ENCODE results near the gene TRIM66. TPM values are rescaled to one million over a fixed set of nuclear protein-coding genes. Genes with fewer than 3 reads are reported as not detected.
"Not testable (repeated sequence)": the region's sequence is repeated elsewhere in the genome, so short reads cannot be mapped to it uniquely, and the experiment has no call there.

The TRIM66 gene
- total RNA-seq, 2 donors from 2014 or later, result 11.2 to 37.2 TPM

GRCh38 chr11:8674859-8675258 lies 7.6 kb downstream of the TRIM66 start:
- TF ChIP-seq POLR2A (IDR thresholded peaks at IDR 0.05), result no peak
- intact Hi-C loops (cut with DNase I), result no loop called here
- Histone ChIP-seq H3K27me3 (no peaks in the 10 kb centered on the region), H3K9me3 (no peaks in the 10 kb centered on the region), H3K36me3 (replicated peaks in 1 of 2; ENCODE audit: insufficient read depth in 1 of 2, low read depth in 2 of 2) (peaks cover 0 to 5% of the 10 kb centered on the region in 2 donors), H3K4me1 (peaks cover 11% of the 10 kb centered on the region), H3K27ac (no peak overlapping the region), H3K4me3 (no peak overlapping the region)
- DNase-seq (no peak), ATAC-seq (no peak)
- WGBS, 2 donors, result 72 to 78% methylated on average over 2 of the region's 2 CpGs

GRCh38 chr11:8672346-8672745 lies 10.1 kb downstream of the TRIM66 start:
- 94 to 100% methylated on average over 2 of the region's 2 CpGs for WGBS, 2 donors
- peaks cover 0 to 3% of the 10 kb centered on the region in 2 donors for H3K36me3 ChIP-seq (replicated peaks in 1 of 2; ENCODE audit: insufficient read depth in 1 of 2, low read depth in 2 of 2)
- intact Hi-C loops (cut with DNase I), result no loop called here
- peaks cover 11% of the 10 kb centered on the region for H3K4me1 ChIP-seq
- no peaks in the 10 kb centered on the region for H3K9me3 ChIP-seq
- ATAC-seq (no peak), DNase-seq (no peak)
- TF ChIP-seq CTCF (IDR thresholded peaks at IDR 0.05) (no peak), POLR2A (IDR thresholded peaks at IDR 0.05) (no peak)
- peak overlapping the region in 2 of 4 donors; percentile 30 to 63 for H3K27ac ChIP-seq
- no peaks in the 10 kb centered on the region for H3K27me3 ChIP-seq
- no peak overlapping the region for H3K4me3 ChIP-seq

- H3K36me3 ChIP-seq (replicated peaks in 1 of 2; ENCODE audit: insufficient read depth in 1 of 2, low read depth in 2 of 2), result peaks cover 0 to 3% of the 10 kb centered on the region in 2 donors
- no peaks in the 10 kb centered on the region for H3K27me3 ChIP-seq
- intact Hi-C loops (cut with DNase I), result no loop called here
- WGBS, 2 donors, result 0 to 21% methylated on average over 1 of the region's 1 CpG
- H3K27ac ChIP-seq, result peak overlapping the region; percentile 23 to 63 (median 28)
- H3K4me3 ChIP-seq, result no peak overlapping the region
- H3K4me1 ChIP-seq, result peaks cover 11% of the 10 kb centered on the region
- ATAC-seq, result peak; percentile 48
- no peaks in the 10 kb centered on the region for H3K9me3 ChIP-seq
- DNase-seq, result peak; percentile 51 to 76 (median 73)
- TF ChIP-seq CTCF (IDR thresholded peaks at IDR 0.05), result no peak
- TF ChIP-seq POLR2A (IDR thresholded peaks at IDR 0.05), result no peak
These were observed 10.8 kb downstream of the TRIM66 start for GRCh38 chr11:8671651-8672062.

- intact Hi-C loops (cut with DNase I), result no loop called here
- H3K4me1 ChIP-seq, result peaks cover 11% of the 10 kb centered on the region
- H3K4me3 ChIP-seq, result no peak overlapping the region
- WGBS, 2 donors, result 54 to 68% methylated on average over 4 of the region's 4 CpGs
- TF ChIP-seq CTCF (IDR thresholded peaks at IDR 0.05) (no peak), POLR2A (IDR thresholded peaks at IDR 0.05) (no peak)
- DNase-seq, result peak in 3 of 4 donors; percentile 30 to 51 (median 30)
- no peaks in the 10 kb centered on the region for H3K9me3 ChIP-seq
- no peaks in the 10 kb centered on the region for H3K27me3 ChIP-seq
- H3K27ac ChIP-seq, result peak overlapping the region in 3 of 4 donors; percentile 27 to 63 (median 30)
- peak; percentile 70 for ATAC-seq
- H3K36me3 ChIP-seq (replicated peaks in 1 of 2; ENCODE audit: insufficient read depth in 1 of 2, low read depth in 2 of 2), result peaks cover 0 to 3% of the 10 kb centered on the region in 2 donors
These were observed 11.3 kb downstream of the TRIM66 start for GRCh38 chr11:8671193-8671612.

GRCh38 chr11:8670081-8670480 lies 12.4 kb downstream of the TRIM66 start:
- intact Hi-C loops (cut with DNase I); H3K27ac ChIP-seq: not testable (repeated sequence)

GRCh38 chr11:8665222-8665621 lies 17.2 kb downstream of the TRIM66 start:
- intact Hi-C loops (cut with DNase I), result no loop called here
- Histone ChIP-seq H3K4me1 (no peaks in the 10 kb centered on the region), H3K27ac (no peak overlapping the region), H3K9me3 (no peaks in the 10 kb centered on the region), H3K4me3 (no peak overlapping the region), H3K27me3 (no peaks in the 10 kb centered on the region), H3K36me3 (replicated peaks in 1 of 2; ENCODE audit: insufficient read depth in 1 of 2, low read depth in 2 of 2) (no peaks in the 10 kb centered on the region)
- 72 to 86% methylated on average over 1 of the region's 1 CpG for WGBS, 2 donors
- DNase-seq, result no peak
- ATAC-seq, result no peak
- TF ChIP-seq POLR2A (IDR thresholded peaks at IDR 0.05) (no peak), CTCF (IDR thresholded peaks at IDR 0.05) (no peak)

More at GRCh38 chr11:8670081-8670480, 12.4 kb downstream of the TRIM66 start:
- H3K9me3 ChIP-seq; ATAC-seq; H3K36me3 ChIP-seq (replicated peaks in 1 of 2; ENCODE audit: insufficient read depth in 1 of 2, low read depth in 2 of 2); H3K4me3 ChIP-seq; DNase-seq; H3K27me3 ChIP-seq: not testable (repeated sequence)
- 93% methylated on average over 6 of the region's 6 CpGs for WGBS, 2 donors
- H3K4me1 ChIP-seq, result peaks cover 11% of the 10 kb centered on the region

Data from body of pancreas (tissue), 4 donors.